ENCODE results near the gene IL1A.

Gene IL1A

GRCh38 chr2:112758711-112759110 lies 25.6 kb downstream of the IL1A start:
- no peak for DNase-seq

DNA sequence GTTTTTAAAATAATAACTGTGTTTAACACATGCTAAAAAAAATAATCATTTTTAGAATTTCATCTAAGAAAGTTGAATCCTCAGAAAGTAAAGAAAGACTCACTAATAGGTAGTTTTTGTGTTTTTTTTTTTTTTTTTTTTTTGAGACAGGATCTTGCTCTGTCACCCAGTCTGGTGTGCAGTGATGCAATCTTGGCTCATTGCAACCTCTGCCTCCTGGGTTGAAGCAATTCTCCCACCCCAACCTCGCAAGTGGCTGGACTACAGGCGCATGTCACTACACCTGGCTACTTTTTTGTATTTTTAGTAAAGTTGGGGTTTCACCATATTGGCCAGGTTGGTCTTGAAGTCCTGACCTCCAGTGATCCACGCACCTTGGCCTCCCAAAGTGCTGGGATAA lies 27.0 kb downstream of the IL1A start:
- DNase-seq: no peak

GRCh38 chr2:112756207-112756606 lies 28.1 kb downstream of the IL1A start:
- DNase-seq: no peak

DNA sequence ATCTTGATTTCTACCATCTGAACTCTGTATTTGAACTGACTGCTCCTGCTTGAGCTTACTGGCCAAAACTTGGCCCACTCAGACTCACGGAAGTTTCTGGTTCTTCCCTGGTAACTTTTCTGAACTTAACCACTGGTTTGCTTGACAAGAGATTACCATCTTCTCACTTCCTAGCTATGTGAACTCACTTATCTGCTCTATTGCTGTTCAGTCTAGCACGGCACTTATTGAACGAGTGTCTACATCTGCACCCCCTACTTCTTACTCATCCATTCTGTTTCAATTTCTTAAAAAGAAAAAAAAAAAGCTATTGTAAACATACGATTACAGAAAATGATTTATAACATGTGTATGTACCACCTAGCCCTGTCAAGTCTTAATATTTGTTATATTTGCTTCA lies 28.8 kb downstream of the IL1A start:
- DNase-seq: no peak

DNA sequence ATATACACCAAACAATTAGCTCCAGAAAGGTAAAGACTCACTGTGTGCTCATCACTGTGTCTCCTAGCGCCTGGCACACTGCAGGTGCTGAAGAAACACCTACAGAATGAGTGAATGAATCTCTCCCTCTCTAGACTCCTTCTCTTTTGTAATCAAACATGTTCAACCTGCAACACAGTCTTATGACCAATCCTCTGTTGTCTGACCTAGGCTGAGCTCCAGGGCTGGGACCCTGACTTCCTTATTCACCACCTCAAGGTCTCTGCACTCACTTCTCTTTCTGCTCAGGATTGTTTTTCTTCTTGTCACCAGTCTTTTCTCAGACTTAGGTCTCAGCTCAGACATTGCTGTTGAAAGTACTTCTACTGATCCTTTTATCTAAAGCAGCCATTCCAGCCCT lies 29.7 kb downstream of the IL1A start:
- no peak for DNase-seq

DNA sequence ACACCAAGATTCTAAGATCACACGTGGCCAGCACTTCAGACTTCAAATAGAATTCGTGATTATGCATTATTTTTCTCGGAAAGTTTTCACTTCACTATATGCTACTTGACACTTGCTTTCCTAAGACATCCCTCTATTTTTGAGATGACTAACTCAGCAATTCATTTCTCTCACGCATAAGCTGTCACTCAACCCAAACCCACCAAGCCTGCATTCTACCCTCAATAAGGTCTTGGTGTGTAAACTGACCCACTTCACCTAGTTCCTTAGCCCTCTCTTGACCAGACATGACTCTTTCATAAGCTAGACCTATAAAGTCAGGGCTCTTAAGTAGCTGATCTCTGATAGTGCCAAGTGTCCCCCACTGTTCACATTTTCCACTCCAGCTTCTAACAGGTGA lies 31.6 kb downstream of the IL1A start:
- no peak for DNase-seq

DNA sequence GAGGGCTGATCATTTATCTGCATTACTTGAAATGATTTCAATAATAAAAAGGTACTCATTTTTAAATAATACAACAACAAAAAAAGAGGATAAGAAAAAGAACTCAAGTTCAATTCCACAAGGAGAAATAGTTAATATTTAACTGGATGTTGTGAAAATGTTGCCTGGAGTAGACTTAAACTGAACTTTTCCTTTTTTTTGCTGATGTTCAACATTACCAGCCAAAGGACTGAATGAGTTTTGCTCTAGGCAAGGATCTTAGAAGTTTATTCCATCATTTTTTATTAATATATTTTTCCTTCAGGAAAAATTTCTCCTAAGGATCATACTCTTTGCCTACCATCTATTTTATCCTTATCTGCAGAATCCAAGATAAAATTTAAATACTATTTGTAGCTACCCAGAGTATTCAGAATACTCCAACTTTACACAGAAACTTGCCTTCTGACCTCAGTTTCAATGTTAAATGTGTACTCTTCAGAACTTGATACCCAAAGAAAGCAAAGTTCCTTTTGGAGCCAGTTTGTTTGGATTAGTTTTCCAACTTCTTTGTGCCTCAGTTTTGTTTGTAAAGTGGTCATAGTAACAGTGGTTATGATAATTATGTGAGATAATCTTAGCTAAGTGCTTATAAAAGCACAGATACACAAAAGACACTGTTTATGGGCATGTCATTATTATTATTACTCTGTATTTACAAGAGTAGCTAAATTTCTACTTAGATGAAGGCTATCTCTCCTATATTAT lies 32.7 kb downstream of the IL1A start:
- no peak for DNase-seq

DNA sequence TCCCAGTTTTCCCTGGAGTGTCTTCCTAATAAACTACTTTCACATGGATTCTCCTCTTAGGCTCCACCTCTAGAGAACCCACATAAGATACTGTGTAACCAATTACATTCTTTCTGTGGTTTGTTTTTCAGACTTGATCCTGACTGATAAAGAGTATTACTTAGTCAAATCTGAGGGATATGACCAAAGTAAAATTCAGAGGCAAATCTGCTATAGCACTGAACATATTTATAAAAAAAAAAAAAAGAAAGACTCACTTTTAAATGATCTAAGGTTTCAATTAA lies 33.8 kb downstream of the IL1A start:
- no peak for DNase-seq

GRCh38 chr2:112749755-112750559 lies 34.3 kb downstream of the IL1A start:
- peak; percentile 87 for DNase-seq

DNA sequence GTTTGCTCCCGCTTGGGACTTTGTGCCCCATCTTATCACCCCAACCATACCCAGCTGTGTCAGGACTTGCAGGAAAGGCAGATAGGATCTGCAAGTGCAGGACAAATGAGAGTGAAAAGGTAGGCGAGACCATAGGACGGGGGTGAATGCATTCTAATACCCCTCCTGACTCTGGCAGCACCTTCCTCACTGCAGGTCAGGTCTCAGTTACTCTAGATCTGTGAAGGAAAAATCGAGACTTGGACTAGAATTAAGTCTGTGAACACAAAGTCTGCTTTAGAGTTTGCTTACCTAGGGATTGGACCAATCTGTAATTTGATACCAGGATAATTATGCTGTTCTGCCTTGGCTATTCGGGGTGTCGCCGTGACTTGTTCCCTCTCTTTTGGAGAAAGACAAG lies 43.8 kb downstream of the IL1A start:
- DNase-seq: no peak

DNA sequence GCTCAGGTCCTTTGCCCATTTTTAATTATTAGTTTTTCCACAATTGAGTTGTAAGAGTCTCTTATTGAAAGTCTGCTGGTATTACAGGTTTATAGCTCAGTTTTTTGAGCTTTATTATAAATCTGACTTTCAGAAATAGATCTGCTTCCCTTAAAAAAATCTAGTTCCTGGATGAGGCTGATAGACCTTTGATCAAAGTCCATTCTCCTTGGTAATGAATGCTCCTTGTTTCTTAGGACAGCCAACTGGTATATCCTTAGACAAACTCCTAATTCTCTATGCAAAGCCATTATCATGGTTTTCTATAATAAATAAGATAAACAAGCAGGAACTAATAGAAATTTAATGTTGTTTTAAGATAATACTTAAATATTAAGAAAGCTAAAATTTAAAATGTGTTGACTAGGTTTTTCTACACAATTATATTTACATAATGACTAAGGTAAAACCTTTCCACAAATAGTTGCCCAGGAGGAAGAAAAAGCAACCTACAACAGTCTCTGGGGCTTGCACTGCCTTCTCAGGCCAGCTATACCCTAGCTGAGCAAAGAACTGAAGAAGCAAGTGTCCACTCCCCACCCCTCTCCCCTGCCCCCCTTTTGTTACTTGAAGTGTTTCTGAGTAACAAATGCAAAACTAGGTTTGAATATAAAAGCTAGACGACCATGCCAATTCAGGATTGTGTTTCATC lies 46.6 kb downstream of the IL1A start:
- no peak for DNase-seq

GRCh38 chr2:112733871-112734270 lies 50.4 kb downstream of the IL1A start:
- no peak for DNase-seq

GRCh38 chr2:112733456-112733855 lies 50.8 kb downstream of the IL1A start:
- no peak for DNase-seq

- DNase-seq: no peak
Observed at GRCh38 chr2:112731479-112731878, 52.8 kb downstream of the IL1A start.

DNA sequence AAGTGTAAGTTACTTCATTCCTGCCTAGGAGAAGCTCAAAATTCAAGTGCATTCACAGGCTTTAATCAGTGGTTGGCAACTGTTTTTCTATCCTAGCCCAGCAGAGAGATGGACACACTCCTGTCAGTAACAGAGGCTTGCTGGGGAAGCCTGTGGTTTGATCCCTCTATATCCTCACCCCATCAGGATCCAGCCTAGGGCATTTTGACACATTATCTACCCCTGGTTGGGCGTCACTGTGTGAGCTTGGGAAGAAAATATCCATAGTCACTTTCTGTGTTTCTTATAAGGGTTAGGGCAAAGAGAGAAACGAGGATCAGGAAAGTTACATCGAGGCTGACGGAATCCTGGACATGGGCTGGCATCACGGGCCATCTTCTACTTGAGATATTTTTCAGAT lies 53.5 kb downstream of the IL1A start:
- no peak for DNase-seq

GRCh38 chr2:112730216-112730615 lies 54.1 kb downstream of the IL1A start:
- DNase-seq: no peak

DNA sequence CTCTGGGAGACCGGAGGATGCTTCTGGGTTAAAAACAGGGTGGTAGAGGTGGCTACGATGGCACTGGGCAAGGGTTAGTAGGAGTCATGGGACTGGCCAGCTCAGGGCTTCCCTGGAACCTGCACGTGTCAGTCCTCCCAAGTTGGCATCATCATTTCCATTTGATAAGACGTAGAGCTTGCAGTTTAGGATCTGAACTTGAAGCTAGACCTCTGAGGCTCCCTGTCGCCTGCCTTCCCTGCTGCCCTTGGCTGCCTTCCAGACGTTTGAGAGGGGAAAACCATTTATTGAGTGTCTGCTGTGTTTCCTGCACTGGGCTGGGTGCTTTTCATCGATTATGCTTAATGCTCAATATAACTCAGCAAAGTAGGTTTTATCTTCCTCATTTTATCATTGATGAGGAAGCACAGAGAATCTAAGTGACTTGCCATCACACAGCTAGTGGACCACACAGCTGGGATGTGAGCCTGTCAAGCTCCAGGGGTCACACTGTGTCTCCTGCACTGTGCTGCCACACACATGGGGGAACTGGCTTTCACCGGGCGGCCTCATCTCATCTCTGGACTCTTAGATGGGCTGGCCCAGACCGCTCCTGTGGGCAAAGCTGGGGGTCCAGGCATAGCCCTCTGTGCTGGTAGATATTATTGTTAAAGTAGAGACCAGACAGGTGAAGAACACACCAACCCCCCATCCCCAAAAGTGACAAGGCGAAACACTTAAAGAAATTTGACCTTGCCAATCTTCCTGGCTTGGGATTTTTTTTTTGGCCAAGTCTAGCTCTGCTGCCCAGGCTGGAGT lies 55.7 kb downstream of the IL1A start:
- no peak for DNase-seq

DNA sequence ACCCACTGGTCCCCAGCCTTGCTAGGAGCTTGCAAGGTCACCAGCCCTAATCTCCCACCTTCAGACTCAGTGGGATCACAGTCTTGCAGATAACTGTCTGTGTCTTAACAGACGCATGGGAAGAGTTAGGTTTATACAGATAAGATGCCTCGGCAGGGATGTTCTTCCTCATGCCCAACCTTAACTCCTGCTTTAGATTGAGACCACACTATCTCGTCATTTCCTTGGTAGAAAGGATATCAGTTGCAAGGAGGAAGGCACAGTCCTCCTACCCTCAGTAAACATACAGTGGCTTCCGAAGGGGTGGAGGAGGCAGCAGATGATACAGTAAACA lies 56.3 kb downstream of the IL1A start:
- DNase-seq: no peak

DNA sequence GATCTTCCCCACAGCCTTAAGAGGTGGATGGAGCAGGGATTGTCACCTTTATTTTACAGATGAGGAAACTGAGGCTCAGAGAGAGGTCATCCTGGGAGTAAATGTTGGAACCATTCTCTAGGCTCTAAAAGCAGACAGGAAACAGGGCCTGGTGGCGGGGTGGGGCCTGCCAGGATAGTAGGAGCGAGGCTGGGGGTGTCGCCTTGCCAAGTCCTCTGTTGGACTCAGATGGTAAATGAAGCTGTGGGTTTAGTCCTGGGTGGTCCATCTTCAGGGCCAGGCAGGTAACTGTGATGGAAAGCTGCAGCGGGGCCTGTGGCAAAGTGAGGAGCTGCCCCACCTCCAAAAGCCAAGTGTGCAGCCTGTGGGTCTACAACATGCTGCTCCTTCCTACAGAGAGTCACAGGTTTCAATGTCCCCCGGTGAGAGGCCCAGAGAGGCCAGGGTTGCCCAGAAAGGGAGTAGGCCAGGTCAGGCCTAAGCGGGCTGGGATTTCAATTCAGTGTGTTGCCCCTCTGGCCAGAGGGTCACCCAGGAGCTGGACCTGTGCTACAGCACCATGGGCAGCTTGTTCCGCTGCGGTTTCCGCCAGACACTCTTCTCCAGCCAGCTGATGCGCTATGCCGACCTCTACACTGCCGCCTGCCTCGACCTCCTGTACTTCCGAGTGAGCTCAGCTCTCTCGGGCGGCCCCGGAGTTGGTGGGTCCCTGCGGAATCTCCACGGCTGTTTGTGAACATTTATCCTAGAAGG lies 56.8 kb downstream of the IL1A start:
- no peak for DNase-seq

DNA sequence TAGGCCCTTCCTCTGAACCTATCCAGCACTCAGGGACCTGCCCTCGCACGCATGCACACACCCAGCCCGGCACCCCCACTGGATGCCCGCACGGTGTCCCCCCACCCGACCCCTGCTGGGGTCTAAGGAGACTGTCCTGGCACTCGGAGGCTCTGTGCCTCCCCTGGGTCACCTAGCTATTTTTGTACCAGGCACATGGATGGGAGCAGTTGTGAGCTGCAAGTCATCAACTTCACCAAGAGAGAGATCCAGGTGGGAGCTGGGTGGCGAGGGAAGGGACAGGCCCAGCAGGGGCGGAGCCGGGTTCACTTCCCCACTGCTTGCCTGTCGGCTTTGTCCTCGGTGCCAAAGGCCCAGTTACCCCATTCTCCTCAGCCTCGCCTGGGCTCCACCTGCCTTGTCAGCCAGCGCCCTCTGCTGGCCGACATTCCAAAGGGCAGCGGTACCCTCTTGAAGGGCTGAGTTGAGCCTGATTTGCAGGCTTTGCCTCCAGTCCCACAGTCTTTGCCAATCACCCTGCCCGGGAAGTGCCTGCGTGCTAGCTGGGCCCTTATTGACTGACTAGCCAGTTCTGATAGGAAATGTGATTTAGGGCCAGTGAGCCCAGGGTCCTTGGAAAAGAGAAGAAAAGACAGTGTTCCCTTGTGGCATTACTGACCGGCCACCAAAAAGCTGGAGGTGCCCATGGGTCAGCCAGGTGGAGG lies 57.7 kb downstream of the IL1A start:
- DNase-seq: peak; percentile 90

DNA sequence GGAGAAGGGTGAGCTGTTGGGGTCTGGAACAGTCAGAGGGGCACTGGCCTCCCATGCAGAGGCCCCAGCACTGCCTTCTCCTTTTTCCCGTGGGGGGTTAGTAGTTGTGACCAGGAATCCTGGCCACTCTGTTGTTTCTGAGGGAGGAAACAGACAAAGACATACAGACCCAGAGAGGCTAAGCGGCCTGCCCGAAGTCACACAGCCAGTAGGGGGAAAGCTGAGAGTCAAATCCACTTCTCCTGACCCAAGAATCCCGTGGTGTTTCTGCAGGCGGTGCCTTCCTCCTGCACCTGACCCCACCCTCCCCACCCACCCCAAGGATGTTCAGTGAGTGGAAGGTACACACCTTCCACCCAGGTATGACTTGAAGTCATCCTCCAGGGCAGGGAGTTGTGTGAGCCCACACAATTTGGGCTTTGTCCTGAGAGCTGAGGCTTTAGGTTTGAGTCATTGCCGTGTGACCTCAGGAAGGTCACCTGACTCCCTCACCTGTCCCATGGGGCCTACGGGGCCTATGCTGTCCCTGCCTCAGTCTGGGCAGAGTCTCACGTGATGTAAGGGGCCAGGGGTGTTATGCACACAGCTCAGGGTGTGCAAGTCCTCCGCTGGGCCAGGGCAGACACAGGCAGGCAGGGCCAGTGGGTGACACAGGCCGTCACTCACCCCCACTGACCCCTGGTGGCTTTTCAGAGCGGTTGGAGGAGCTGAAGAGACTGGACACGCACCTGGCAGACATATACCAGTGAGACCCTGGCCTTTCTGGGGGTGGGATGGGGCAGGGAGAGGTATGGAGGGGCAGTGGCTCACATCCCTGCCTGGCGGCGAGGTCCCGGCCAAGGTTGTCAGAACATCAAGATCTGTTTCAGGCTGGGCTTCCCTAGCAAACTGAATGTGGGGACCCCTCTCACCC lies 58.5 kb downstream of the IL1A start:
- DNase-seq: no peak
